GM19452 (cell line): ENCODE measurements around the gene LY6G5B.
"Not testable (repeated sequence)": the region's sequence is repeated elsewhere in the genome, so short reads cannot be mapped to it uniquely, and the experiment has no call there.

Experiments
- ATAC-seq: cut with Tn5 transposase; IDR thresholded peaks from one replicate; pipeline ENCODE4 v1.9.1; 2021; ENCODE audit not compliant: unreplicated experiment

LY6G5B gene

GRCh38 chr6:31690231-31691077 lies 20.7 kb downstream of the LY6G5B start:
- ATAC-seq: no peak

DNA sequence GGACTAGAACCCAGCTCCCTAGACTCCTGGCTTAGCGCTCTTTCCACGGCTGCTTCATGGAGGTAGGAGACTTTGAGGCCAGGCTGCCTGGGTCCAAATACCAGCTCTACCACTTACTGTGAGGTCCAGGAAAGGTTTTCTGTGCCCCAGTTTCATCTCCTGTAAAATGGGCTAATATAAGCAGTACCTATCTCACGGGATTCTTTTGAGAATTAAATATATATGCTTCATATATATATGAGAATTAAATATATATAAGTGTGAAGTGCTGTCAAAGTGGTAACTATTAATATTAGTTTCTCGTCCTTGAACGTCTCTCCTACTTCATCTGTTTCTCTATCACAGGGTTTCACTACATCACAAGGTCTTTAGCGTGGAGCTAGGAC lies 21.3 kb downstream of the LY6G5B start:
- no peak for ATAC-seq

- ATAC-seq: no peak
Observed at GRCh38 chr6:31691564-31692108, 21.9 kb downstream of the LY6G5B start.

DNA sequence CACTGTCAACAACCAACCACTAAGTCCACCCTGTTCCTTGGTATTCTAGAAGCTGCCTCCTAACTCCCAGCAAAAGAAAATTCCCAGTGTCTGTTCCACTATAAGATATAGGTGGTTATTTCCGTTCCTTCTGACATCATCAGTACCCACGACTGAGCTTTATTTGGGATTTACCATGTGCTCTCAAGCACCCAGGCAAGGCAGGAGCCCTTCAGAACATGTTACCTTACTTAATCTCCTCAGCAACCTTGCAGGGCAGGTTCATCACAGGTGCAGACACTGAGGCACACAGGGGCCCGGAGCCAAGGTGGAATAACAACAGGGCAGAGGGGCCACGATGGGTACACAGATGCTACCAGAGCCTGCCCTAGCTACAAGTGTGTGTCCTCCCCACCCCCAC lies 22.6 kb downstream of the LY6G5B start:
- no peak for ATAC-seq

- no peak for ATAC-seq
Observed at GRCh38 chr6:31692886-31693285, 23.1 kb downstream of the LY6G5B start.

DNA sequence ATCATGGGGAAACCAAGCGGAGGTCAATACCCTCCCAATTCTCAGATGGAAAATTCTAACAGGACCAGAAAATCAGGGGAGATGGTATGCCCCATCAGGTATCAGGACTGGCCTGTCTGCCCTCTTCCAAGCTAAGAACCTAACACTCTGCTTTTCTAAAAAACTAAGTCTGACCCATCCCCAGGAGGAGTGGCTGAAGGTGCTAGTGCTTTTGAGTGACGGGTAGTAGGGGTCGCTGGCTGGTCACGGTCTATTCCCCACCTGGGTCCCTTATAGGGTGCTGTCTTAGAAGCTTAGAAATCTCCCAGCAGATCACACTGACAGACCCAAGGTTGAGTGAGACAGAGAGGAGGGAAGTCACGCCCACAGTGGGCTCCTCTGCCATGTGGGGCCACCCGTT lies 23.8 kb downstream of the LY6G5B start:
- ATAC-seq: no peak

GRCh38 chr6:31697555-31697954 lies 27.8 kb downstream of the LY6G5B start:
- ATAC-seq: no peak

DNA sequence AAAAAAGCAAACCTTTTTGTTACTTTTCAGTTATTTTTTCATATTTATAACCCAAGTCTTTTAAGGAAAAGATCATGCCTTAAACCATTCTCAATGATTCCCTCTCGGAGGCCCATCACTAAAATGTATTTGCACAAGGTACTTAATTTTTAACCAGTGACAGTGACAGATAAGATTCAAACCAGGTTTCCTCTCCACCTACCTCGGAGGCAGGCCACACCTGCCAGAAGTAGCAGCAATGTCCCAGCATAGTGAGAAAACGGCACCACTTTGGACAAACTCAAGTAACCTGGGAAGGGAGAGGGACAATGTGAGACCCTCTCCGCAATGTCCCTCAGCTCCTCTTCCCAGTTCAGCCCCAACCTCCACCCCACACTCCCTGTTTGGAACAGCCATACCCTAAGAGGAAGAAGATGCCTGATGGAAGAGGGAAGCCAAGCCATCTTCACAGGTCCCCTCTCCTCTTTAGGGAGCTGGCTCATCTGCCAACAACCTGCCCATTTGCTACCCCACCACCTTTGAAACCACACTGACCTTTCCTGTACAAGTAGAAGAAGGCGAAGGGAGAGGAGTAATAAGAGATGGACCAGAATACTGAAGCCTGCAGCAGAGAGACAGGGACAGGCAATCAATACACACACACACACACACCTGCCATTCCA lies 31.1 kb downstream of the LY6G5B start:
- no peak for ATAC-seq

- ATAC-seq: no peak
Observed at GRCh38 chr6:31701666-31702404, 32.1 kb downstream of the LY6G5B start.

- ATAC-seq: no peak
Observed at GRCh38 chr6:31702405-31702818, 32.6 kb downstream of the LY6G5B start.

DNA sequence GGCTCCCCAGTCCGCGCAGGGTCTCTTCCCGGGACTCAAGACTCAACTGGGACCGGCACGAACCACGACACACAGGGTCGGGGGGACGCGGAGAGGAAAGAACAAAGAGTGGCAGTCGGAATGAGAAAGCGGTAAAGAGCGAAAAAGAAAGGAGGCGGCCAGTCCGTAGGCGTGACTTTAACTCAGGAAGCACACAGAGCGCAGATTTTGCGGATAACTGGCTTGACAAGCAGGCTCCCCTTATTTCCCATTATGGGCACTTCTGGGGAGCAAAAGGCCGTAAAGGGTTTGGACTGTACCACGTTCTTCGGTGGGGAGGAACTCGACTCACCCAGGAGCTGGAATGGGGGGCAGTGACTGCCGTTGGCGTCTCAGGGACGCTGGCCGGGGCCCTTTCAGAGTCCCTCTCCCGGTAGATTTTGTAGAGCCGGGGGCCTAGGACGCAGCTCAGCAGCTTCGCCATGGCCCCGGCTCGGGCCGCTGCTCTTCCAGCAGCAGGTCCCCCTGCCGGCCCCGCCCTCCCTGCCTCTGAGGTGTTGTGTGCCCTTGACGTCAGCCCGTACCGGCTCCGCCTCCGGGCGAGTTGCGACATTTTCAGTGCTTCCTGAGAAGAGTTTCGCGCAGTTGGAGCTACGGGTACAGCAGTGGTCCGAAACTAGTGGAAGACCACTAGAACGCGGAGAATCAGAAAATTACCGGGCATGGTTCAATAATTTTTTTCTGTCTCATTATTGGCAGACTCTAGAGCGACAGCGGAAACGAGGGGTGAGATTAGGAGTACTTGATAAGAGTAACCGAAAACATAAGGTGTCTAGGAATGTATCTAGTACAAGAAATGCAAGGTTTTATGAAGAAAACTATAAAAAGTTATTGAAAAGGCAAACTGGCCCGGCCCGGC lies 33.3 kb downstream of the LY6G5B start, which contains the start of gene ABHD16A:
Gene ABHD16A (minus strand): TSS at position 506 of the 898 bp plus-strand sequence. CDS start 43 bp downstream, at position 463.
- peak; percentile 86 for ATAC-seq

- no peak for ATAC-seq
Observed at GRCh38 chr6:31705931-31706330, 36.2 kb downstream of the LY6G5B start.

GRCh38 chr6:31706599-31706998 lies 36.8 kb downstream of the LY6G5B start, which contains the start of gene LY6G6F:
TSS of gene LY6G6F (plus strand) at chr6:31706866. CDS start at chr6:31706907, 41 bp downstream.
- no peak for ATAC-seq

- ATAC-seq: no peak
Observed at GRCh38 chr6:31707701-31708100, 37.9 kb downstream of the LY6G5B start.

DNA sequence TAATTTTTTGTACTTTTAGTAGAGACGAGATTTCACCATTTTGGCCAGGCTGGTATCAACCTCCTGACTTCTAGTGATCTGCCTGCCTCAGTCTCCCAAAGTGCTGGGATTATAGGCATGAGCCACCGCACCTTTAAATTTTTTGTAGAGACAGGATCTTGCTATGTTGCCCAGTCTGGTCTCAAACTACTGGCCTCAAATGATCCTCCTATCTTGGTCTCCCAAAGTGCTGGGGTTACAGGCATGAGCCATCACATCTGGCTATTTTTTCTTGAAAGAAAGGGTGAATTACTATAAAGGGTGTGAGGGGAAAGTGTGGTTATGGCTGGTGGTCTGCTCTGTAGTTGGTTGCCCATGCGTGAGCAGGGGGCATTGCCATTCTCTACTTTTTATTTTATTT lies 38.4 kb downstream of the LY6G5B start:
- ATAC-seq: no peak

DNA sequence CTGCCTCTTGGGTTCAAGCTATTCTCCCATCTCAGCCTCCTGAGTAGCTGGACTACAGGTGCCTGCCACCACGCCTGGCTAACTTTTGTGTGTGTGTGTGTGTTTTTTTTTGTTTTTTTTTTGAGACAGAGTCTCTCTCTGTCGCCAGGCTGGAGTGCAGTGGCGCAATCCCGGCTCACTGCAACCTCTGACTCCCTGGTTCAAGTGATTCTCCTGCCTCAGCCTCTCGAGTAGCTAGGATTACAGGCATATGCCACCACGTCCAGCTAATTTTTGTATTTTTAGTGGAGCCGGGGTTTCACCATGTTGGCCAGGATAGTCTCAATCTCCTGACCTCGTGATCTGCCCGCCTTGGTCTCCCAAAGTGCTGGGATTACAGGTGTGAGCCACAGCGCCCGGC lies 39.4 kb downstream of the LY6G5B start:
- not testable (repeated sequence) for ATAC-seq

- no peak for ATAC-seq
Observed at GRCh38 chr6:31710523-31711219, 40.9 kb downstream of the LY6G5B start.

DNA sequence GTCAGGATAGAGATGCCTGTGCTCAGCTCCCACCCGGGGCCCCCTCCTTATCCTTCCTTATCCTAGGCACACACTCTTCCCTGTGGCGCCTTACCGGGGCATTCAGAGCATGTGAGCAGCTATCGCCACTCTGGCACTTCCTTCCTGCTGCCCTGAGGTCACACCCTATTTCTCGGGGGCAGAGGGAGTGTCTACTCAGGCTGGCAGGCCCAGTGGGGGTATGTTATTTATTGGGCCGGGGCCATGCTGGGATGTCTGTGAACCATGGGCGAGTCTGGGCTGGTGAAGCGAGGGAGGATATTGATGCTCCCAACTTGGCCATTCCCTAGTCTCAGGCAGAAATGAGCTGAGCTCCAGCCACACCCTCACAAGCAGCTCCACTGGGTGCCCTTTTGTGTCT lies 41.5 kb downstream of the LY6G5B start:
- ATAC-seq: no peak

- no peak for ATAC-seq
Observed at GRCh38 chr6:31712296-31712695, 42.5 kb downstream of the LY6G5B start.

GRCh38 chr6:31713465-31713864 lies 43.7 kb downstream of the LY6G5B start:
- no peak for ATAC-seq
